GM10847 (cell line): ENCODE results near the gene CACNA2D3.

ENCODE experiments used
- POLR2A ChIP-seq: IDR thresholded peaks from 2 replicates; pipeline ENCODE4 v1.6.1; 2011; ENCODE audit not compliant: insufficient read length; ENCODE audit errors: extremely low read depth

CACNA2D3 gene

DNA sequence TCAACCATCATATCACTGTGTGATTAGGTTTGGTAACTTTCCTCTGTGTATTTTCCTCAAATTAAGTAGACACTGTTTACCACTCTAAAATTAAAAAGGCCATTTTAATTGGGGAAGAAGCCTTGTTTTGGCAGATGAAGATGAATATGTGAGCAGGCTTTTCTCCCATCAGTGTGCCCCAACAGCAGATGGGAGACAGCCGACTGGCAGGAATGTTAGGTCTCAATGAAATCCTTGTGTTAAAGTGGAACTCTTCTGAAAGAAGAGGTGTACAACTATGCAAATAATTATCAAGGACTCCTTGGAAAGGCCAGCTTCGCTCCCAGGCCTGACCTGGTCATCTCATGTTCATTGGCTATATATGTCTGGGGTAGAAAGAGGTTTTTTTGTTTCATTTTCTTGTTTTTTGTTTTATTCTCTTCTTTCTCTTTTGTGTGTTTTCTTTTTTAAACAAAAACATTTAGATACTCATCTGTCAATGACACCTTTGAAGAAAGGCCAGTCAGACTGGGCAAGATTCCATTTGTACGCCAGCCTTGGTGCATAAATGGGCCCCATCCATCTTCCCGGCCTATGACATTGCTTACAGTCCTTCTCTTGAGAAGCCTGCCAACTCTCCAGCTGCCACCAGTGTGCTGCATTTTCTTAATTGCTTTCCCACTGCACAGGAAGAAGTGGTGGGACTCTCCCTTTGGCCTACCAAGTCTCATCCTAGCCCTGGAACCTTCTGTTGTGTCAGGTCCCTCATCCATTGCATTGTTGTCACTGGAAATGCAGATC is 779.7 kb downstream of the CACNA2D3 start:
- TF ChIP-seq POLR2A = no peak

DNA sequence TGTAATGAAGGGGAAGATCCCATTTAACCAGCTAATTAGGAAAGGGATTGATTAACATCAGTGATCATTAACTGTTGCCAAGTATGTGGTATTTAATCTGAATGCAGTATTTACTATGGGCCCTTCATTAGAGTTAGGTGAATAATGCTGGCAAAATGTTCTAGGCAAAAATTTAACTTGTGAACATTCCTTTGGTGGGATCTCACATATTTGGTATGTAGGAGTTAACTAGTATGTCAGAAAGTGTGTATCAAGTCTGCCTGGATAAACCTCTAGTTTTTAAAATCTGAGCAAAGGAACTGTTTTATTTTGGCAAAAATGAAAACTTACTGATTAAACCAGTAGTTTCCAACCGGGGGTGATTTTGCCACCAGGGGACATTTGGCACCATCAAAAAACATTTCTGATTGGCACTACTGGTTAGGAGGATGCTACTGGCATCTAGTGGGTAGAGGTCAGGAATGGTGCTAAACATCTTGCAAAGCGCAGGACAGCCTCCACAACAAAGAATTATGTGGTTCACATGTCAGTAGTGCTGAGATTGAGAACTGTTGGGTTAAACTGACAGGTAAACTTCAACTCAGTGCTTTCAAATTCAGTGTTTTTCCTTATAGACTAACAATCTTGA is 783.0 kb downstream of the CACNA2D3 start:
- no peak for TF ChIP-seq POLR2A

DNA sequence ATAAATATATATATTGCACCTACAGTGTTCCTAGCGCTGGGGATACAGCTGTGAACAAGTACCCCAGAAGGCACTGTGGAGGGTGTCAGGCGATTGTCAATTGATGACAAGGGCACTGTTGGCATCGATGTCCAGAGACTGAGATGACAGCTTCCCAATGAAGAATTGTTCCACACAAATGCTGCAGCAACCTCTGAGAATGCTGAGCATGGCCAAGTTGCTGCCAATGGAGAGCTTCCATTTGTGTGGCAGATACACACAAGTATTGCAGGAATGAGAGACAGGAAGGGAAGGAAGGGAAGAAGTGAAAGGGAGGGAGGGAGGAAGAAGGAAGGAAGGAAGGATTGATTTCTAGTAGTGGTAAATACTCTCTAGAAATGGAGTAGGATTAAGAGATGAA is 783.6 kb downstream of the CACNA2D3 start:
- TF ChIP-seq POLR2A = no peak

- TF ChIP-seq POLR2A = no peak
These were observed 784.4 kb downstream of the CACNA2D3 start for GRCh38 chr3:54906763-54907162.

DNA sequence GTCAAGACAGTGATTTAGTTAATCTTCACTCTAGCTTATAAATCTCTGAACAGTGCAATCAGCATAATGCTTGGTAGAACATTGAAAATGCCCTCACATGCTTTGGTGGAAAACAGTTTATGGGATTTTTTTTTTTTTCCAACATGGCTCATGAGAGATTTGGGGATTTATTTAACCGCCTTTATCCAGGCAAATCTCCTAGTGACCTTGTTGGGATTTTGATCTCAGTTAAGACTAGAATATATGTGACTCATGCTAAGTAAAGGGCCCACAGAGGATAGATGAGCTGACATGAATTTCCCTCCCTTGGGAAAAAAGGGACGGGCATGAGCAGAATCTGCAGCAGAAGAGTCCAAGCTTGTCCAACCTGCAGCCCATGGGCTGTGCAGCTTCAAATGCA is 786.8 kb downstream of the CACNA2D3 start:
- TF ChIP-seq POLR2A = no peak

DNA sequence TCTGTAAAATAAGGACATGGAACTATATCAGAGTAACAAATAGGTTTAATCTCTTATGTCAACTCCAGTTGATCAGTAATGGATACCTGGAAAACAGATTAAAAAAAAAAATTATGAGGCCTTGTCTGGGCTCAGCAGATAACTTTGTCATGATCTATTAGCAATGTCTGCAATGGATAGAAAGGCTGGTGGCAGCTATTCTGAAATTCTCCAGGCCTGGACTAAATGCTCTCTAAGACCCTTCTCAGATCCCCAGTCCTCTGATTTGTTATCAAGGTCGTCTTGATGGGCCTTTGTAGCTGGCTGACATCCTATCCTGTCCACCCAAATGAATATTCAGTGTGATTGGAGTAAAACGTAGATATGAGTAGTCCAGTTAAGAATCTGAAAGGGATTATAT is 791.8 kb downstream of the CACNA2D3 start:
- no peak for TF ChIP-seq POLR2A

- no peak for TF ChIP-seq POLR2A
These were observed 792.8 kb downstream of the CACNA2D3 start for GRCh38 chr3:54915181-54915580.

DNA sequence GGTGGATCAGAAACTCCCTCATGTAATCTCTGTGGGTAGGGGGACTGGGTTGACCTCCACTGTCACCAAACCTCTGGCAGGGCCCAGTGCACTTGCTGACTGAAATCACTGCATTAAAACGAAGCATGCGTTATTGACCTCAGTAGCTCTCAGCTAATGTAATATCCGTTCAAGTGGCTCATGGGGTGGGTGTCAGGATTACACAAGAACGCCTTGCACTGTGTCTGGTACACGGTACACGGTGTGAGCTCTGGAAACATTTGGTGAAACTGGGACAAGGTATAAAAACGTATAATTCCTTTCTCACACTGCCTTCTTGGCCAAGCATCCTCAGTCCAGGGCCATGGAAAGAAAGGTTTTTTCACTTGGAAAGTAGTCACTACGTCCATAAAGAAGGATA is 793.6 kb downstream of the CACNA2D3 start:
- no peak for TF ChIP-seq POLR2A

- TF ChIP-seq POLR2A = no peak
These were observed 794.4 kb downstream of the CACNA2D3 start for GRCh38 chr3:54916732-54917131.

GRCh38 chr3:54917174-54917573 is 794.8 kb downstream of the CACNA2D3 start:
- TF ChIP-seq POLR2A = no peak

DNA sequence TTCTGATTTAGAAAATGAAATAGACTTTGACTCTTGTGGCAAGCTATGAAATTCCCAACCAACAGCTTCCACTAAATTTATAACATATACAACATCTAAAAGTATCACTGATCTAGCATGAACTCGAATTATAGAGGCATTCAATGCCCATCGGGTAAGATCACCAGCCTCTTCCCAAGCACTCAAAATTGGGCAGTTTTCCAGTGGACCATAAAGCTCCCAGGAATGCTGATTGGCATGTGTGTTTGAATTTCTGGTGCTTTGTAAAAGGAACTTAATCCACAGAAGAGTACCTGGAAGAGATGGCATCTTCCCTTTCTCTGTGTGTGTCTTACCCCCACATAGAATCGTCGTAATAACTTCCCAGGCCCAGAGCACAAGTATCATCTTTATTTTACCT is 795.5 kb downstream of the CACNA2D3 start:
- TF ChIP-seq POLR2A = no peak

DNA sequence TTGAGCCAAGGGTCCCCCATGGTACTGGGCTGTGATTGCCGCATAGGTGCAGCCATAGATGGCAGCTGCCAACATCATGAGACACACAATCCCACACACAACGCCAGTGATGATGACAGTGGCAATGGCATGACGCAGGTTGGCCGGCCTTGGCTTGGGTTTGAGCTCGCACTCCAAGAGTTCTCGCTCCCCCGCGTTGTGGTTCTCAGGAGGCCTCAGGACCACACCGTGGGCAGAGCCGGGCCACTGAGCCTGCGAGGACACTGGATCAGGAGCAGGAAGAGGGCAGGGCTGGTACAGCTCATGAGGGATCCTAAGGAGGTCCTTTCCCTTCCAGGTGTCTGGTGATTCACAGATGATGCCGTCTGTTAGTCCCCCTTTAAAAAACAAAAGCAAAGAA is 796.2 kb downstream of the CACNA2D3 start:
- no peak for TF ChIP-seq POLR2A

DNA sequence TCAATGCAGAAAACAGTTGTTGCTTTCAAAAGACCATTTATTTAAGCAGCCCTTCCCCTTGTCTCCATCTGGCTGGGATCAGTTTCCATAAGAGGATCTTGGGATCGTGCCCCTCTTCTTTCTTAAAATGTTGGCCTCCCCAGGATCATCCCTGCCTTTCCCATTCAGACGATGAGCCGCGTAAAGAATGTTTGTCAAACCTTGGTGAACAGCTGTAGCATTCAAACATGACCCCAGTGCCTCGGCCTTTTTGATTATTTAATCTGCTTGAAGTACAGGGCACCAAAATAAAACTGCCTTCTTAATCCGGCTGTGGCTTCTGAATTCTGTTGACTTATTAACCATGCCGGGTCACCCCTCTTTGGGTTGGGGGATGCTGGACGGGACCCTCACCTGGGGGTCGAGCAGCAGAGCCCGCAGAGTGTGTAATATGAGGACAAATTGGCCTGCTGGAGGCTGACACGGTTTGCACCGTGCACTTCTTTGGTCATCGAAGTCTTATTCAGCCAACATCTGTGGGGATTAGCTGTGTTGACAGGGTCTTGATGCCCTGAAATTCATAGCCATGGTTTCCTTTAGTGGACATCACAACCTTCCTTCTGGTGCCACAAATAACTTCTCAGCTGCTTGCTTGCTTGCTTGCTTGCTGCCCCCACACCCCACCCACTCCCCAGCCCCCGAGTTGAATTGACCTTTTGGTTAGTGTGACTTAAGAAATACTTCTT is 805.9 kb downstream of the CACNA2D3 start, which contains the start of gene LRTM1:
TSS of gene LRTM1 (minus strand) at position 14 of the 725 bp plus-strand sequence. CDS start 148 bp downstream, outside the sequence.
- TF ChIP-seq POLR2A = no peak

DNA sequence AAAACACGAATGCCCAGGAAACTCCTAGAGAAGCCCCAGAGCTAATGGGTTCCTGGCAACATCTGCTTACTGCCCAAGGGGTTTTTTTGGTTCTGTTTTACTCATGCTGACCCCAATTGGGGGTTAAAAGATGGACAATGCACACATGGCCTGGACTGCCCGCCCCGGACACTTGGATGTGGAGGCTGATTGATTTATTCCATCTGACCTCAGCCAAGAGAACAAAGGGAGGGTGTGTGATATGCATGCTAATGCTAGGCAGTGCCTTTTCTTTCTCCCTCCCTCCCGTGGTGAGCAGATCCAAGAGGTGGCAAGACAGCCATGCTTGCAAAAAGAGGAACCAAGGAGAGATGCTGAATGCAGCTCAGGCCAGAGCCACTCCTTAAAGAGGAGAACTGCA is 808.8 kb downstream of the CACNA2D3 start:
- no peak for TF ChIP-seq POLR2A

DNA sequence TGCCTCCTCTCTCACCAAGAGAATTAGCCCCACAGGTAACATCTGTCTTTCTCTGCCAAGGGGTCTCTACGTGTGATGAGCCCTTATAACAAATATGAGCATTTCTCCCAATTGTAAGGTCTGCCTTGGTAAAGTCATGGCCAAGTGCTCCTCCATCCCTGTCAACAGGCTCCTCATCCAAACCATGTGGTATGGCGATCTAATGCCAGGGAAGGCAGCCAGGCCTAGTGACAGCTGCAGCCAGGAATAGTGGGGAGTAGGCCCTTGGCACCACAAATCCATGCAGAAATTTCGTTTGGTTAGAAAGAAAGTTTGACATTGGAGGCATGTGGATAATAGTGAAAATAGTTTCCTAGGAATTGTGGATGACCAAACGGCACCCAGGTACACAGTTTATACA is 810.3 kb downstream of the CACNA2D3 start:
- no peak for TF ChIP-seq POLR2A

DNA sequence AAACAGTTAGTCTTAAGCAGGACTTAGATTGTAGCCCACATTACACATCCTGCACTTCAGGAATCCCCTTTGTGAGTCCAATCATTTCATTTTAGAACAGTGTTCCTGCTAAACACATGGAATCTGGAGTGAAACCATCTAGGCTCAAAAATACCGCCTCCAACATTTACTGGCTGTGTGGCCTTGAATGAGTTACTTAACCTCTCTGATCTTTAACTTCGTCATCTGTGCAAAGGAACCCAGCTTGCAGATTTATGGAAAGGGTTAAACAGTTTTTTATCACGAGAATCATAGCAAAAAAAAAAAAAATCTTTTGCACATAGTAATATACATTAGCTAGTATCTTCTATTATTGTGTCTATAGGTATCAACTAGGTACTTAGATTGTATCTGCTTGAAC is 813.5 kb downstream of the CACNA2D3 start:
- TF ChIP-seq POLR2A = no peak
